ENCODE results near the gene GGTLC3. TPM values are rescaled to one million over a fixed set of nuclear protein-coding genes. Genes with fewer than 3 reads are reported as not detected.

Gene GGTLC3
- total RNA-seq = not detected in 2 replicates

DNA sequence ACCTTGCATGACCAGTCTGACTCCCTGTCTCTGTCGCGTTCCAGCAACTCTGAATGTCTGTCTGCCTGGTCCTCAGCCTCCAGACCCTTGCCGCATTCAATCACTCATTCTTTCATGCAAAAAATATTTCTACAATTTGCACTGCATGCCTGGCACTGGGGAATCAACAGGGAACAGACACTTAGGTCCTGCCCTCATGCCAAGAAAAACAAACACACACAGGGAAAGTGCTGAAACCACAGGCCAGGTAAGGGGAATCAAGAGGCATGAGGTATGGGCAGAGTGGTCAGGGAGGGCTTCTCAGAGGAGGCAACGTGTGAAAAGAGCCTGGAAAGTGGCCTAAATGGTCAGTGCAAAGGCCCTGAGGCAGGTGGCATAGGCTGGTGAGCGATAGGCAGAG is at the start of gene GGTLC3:
Gene GGTLC3 (minus strand): TSS at position 101 of the 400 bp plus-strand sequence. CDS start 264 bp downstream, outside the sequence.

DNA sequence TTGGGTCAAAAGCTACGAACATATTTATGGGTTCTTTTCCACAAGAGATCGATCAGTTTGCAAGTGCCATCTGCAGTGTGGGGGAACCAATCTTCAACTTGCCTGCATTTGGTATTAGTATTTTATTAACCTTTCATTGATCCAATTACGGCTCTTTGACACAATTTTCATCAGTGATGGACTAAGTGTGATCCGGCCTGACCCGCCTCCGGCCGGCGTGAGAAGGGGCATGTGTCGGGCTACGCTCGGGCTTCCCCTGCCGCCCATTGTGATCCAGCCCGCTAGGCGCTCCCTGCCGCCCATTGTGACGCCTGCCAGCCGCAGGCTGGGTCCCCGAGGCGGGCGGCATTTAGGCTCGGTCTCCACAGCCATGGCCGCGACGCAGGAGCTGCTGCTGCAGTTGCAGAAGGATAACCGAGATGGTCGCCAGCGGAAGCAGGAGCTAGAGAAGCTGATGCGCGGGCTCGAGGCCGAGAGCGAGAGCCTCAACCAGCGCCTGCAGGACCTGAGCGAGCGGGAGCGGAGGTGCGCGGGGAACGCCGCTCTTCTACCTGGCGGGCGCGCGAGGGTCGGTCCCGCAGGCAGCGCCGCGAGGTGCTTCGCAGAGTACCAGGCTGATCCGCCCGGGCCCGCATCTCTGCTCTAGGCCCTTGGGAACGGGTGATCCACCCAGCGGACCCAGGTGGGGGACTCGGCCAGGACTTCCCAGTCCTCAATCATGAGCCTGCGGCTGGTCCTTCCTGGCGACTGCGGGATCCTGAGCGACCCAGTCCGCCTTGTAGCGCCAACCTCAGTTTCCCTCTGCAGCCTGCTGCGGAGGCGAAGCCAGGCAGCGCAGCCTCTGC is 10.0 kb upstream of the GGTLC3 start, which contains the start of gene TMEM191B:
Gene TMEM191B (plus strand): TSS at position 51 of the 845 bp plus-strand sequence. CDS start 179 bp downstream, at position 230.

Other genes starting within 250 kb of the GGTLC3 start
- gene TMEM191B, start 9.6 kb upstream of the GGTLC3 start, total RNA-seq = 0.15 TPM in 1 of 2 replicates, not detected in the other
- not detected in 2 replicates for gene RIMBP3, start 93.8 kb upstream of the GGTLC3 start, total RNA-seq